ENCODE results near the gene UNC13C.

GRCh38 chr15:54119051-54119450 is 140.8 kb downstream of the UNC13C start:
- TF ChIP-seq, protein P1, sequence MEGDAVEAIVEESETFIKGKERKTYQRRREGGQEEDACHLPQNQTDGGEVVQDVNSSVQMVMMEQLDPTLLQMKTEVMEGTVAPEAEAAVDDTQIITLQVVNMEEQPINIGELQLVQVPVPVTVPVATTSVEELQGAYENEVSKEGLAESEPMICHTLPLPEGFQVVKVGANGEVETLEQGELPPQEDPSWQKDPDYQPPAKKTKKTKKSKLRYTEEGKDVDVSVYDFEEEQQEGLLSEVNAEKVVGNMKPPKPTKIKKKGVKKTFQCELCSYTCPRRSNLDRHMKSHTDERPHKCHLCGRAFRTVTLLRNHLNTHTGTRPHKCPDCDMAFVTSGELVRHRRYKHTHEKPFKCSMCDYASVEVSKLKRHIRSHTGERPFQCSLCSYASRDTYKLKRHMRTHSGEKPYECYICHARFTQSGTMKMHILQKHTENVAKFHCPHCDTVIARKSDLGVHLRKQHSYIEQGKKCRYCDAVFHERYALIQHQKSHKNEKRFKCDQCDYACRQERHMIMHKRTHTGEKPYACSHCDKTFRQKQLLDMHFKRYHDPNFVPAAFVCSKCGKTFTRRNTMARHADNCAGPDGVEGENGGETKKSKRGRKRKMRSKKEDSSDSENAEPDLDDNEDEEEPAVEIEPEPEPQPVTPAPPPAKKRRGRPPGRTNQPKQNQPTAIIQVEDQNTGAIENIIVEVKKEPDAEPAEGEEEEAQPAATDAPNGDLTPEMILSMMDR (conservative IDR thresholded peaks at IDR 0.05; ENCODE audit: low read length) = no peak
- no peak for TF ChIP-seq EZH2phosphoT487 (IDR thresholded peaks at IDR 0.05; ENCODE audit: borderline replicate concordance, low read depth, low read length)

Measured in OCI-LY7 (cell line).